LNCaP clone FGC (cell line): Measurements from ENCODE around the gene GALNT14.

Experiments used
- DNase-seq: peaks from one replicate; pipeline ENCODE4 v3.0.0-alpha.2; 2011; ENCODE audit warnings: low read depth
- H3K4me3 ChIP-seq: 2 replicates; pipeline ENCODE4 v1.5.1; 2011; ENCODE audit warnings: mild to moderate bottlenecking, low read depth, low read length, control low read depth
- CTCF ChIP-seq: IDR thresholded peaks from 2 replicates; pipeline ENCODE4 v1.5.1; 2012; ENCODE audit warnings: mild to moderate bottlenecking; ENCODE audit not compliant: control insufficient read depth, insufficient read depth; ENCODE audit errors: extremely low read depth

GALNT14 gene

DNA sequence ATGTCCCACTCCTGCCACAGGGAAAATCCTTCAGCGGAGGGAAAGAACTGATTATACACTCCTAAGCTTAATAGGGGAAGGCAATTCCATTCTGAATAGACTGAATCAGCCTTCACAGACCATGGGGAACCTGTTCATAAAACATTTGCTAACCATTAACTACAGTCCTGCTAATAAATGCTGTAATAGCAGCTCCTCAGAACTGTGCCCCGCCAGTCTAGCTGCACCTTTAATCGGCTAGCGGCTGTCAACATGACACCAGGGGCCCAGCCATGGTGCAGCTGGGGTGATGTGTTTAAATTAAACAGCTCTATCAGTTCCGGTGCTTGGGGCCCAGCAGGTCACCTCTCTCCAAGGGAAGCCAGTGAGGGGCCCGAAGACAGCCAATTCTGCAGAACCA, 77.8 kb downstream of the GALNT14 start:
- no peak for TF ChIP-seq CTCF
- H3K4me3 ChIP-seq, result no peak overlapping the region
- DNase-seq, result no peak

- H3K4me3 ChIP-seq, result no peak overlapping the region
- no peak for DNase-seq
- TF ChIP-seq CTCF, result no peak
Measured at GRCh38 chr2:31058096-31059035, 79.9 kb downstream of the GALNT14 start.

DNA sequence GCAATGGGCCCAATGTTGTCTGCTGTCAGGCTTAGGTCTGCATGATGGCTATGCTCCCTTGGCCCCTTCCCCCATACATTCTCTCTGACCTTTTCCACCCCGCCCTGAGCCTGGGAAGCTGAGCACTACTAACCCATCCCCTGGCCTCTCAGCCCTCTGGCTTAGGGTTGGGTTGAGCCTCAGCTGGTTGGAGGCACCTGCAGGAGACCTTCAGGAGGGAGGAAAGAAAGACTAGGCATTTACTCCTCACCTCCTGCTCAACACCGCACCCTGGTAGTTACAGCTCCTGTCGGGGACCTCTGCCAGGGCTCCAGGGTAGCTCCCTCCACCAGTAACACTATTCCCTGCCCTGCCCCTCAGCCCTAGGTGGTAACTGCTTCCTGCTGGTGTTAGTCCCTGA, 80.5 kb downstream of the GALNT14 start:
- H3K4me3 ChIP-seq, result no peak overlapping the region
- DNase-seq, result no peak
- no peak for TF ChIP-seq CTCF

GRCh38 chr2:31055938-31056337, 82.3 kb downstream of the GALNT14 start:
- no peak for DNase-seq
- H3K4me3 ChIP-seq, result no peak overlapping the region
- TF ChIP-seq CTCF, result no peak

- TF ChIP-seq CTCF, result no peak
- no peak for DNase-seq
- no peak overlapping the region for H3K4me3 ChIP-seq
Measured at GRCh38 chr2:31054842-31055388, 83.3 kb downstream of the GALNT14 start.

DNA sequence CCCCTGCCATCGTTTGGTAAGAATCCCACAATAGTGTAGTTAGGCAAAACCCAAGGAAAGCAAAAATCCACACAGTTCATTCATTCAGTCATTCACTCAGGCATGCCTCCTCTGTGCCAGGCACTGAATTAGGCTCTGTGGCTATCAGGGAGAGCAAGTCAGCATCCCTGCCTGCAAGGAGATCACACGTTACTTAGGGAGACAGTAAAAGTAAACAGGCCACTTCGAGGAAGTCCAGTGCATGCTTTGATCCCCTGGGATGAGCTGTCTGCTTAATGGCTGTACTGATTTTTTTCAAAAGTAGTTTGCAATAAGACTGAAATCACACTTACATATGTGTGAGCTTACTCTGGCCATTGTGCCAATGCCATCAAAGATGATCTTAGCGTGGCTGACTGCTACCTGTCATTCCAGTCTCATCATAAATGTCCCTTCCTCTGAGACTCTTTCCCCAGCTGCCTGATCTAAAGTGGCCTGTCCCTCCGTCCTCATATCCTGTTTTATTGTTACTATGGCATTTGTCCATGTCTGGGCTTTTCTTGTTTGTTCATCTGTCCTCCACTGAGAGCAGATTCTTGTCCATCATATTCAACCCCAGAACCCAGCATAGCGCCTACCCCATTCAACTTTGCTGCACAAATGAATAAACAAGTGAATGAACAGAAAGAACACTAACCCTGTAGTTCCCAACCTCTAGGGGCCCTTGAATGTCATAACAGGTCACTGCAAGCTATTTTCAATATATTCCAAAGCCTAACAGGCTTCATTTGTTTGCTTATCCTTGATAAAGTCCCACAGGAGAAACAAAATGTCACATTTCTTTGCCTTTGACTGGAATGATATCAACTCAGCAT, 84.1 kb downstream of the GALNT14 start:
- no peak for TF ChIP-seq CTCF
- H3K4me3 ChIP-seq, result no peak overlapping the region
- DNase-seq, result no peak
